Measurements from ENCODE around the gene BCL2L13.

- no peak for TF ChIP-seq CTCF (IDR thresholded peaks at IDR 0.05)
- TF ChIP-seq POLR2A (IDR thresholded peaks at IDR 0.05): no peak
Observed at GRCh38 chr22:17777717-17778044, 139.1 kb downstream of the BCL2L13 start.
